Activated CD4-positive, CD25-positive, alpha-beta regulatory T cell treated with anti-CD3 and anti-CD28 coated beads, Interleukin-2, amount 50 U/mL, for 24 hours (primary cell): ENCODE data around the gene COQ8A.
"Not testable (repeated sequence)": the region's sequence is repeated elsewhere in the genome, so short reads cannot be mapped to it uniquely, and the experiment has no call there.

Source experiments
- ATAC-seq, 2 donors: fragments of 150-1000 bp; cut with Tn5 transposase; one replicate each; pipeline ENCODE4 v1.10.0; 2021; ENCODE audit warnings: mild to moderate bottlenecking in 1 of 2, moderate library complexity in 1 of 2

COQ8A gene

GRCh38 chr1:226953175-226953800 is 13.2 kb downstream of the COQ8A start:
- ATAC-seq = no peak

- ATAC-seq = no peak
These were observed 14.2 kb downstream of the COQ8A start for GRCh38 chr1:226954337-226954736.

- no peak for ATAC-seq
These were observed 14.7 kb downstream of the COQ8A start for GRCh38 chr1:226954777-226955176.

- ATAC-seq = not testable (repeated sequence)
These were observed 15.8 kb downstream of the COQ8A start for GRCh38 chr1:226955857-226956256.

- no peak for ATAC-seq
These were observed 17.0 kb downstream of the COQ8A start for GRCh38 chr1:226956942-226957713.

- no peak for ATAC-seq
These were observed 17.6 kb downstream of the COQ8A start for GRCh38 chr1:226957714-226958113.

- no peak for ATAC-seq
These were observed 18.2 kb downstream of the COQ8A start for GRCh38 chr1:226958300-226958699.

GRCh38 chr1:226960256-226960655 is 20.2 kb downstream of the COQ8A start:
- ATAC-seq = no peak

- ATAC-seq = peak; percentile 77 to 83
These were observed 21.1 kb downstream of the COQ8A start for GRCh38 chr1:226960944-226961765.

GRCh38 chr1:226962421-226963391 is 22.6 kb downstream of the COQ8A start:
- no peak for ATAC-seq

- no peak for ATAC-seq
These were observed 24.0 kb downstream of the COQ8A start for GRCh38 chr1:226964068-226964425.

GRCh38 chr1:226964611-226965486 is 24.8 kb downstream of the COQ8A start:
- ATAC-seq = no peak

GRCh38 chr1:226965581-226966440 is 25.7 kb downstream of the COQ8A start:
- ATAC-seq = no peak

GRCh38 chr1:226966683-226967082 is 26.6 kb downstream of the COQ8A start:
- ATAC-seq = no peak

GRCh38 chr1:226967665-226968064 is 27.6 kb downstream of the COQ8A start:
- ATAC-seq = no peak

- ATAC-seq = no peak
These were observed 31.7 kb downstream of the COQ8A start for GRCh38 chr1:226971765-226972164.

GRCh38 chr1:226972931-226973330 is 32.8 kb downstream of the COQ8A start:
- ATAC-seq = no peak

- ATAC-seq = no peak
These were observed 33.3 kb downstream of the COQ8A start for GRCh38 chr1:226973371-226973897.

GRCh38 chr1:226973898-226974543 is 33.9 kb downstream of the COQ8A start:
- no peak for ATAC-seq
